GM19025 (cell line): ENCODE data around the gene GPR155.
"Not testable (repeated sequence)": the region's sequence is repeated elsewhere in the genome, so short reads cannot be mapped to it uniquely, and the experiment has no call there.

Source experiments
- ATAC-seq: cut with Tn5 transposase; IDR thresholded peaks from one replicate; pipeline ENCODE4 v1.9.1; 2021; ENCODE audit warnings: mild to moderate bottlenecking, low read depth, moderate library complexity; ENCODE audit not compliant: unreplicated experiment

Gene GPR155

GRCh38 chr2:174493549-174494331 lies 6.9 kb upstream of the GPR155 start:
- ATAC-seq = peak; percentile 35

- peak; percentile 85 for ATAC-seq
These were observed 6.2 kb upstream of the GPR155 start for GRCh38 chr2:174492963-174493431.

- ATAC-seq = no peak
These were observed 5.1 kb upstream of the GPR155 start for GRCh38 chr2:174491947-174492346.

GRCh38 chr2:174490051-174490450 lies 3.2 kb upstream of the GPR155 start:
- ATAC-seq = no peak

- not testable (repeated sequence) for ATAC-seq
These were observed 2.7 kb upstream of the GPR155 start for GRCh38 chr2:174489520-174489919.

- ATAC-seq = no peak
These were observed 962 bp upstream of the GPR155 start for GRCh38 chr2:174487820-174488162.

GRCh38 chr2:174487108-174487819 lies 435 bp upstream of the GPR155 start:
- peak; percentile 91 for ATAC-seq

- ATAC-seq = no peak
These were observed 854 bp downstream of the GPR155 start for GRCh38 chr2:174485788-174486562.

- not testable (repeated sequence) for ATAC-seq
These were observed 1.8 kb downstream of the GPR155 start for GRCh38 chr2:174485045-174485444.

DNA sequence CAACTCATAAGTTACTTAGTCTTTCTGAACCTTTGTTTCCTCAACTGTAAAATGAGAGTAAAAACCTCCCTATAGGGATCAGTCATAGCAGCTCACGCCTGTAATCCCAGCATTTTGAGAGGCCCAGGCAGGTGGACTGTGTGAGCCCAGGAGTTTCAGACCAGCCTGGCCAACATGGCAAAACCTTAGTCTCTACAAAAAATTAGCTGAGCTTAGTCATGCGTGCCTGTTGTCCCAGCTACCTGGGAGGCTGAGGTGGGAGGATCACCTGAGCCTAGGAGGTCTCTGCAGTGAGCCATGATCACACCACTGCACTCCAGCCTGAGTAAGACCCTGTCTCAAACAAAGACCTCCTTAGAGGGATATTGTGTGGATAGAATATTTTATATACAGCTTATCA lies 2.3 kb downstream of the GPR155 start:
- ATAC-seq = no peak

DNA sequence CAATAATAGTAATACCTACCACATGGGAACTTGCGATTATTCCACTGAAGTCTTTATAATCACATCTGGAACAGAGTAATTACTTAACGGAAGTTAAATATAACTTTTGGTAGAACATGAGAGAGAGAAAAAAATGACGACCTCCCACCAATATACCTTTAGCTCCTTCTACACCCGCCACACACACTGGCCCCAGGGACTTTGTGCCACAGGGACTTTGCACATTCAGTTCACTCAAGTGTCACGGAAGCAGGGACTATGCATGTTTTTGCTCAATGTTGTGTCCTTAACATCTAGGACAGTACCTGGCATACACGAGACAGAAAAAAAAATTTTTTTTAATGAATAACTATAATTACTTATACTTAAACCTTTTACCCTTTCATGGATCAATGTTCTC lies 4.0 kb downstream of the GPR155 start:
- no peak for ATAC-seq

- ATAC-seq = no peak
These were observed 9.1 kb downstream of the GPR155 start for GRCh38 chr2:174477759-174478158.

DNA sequence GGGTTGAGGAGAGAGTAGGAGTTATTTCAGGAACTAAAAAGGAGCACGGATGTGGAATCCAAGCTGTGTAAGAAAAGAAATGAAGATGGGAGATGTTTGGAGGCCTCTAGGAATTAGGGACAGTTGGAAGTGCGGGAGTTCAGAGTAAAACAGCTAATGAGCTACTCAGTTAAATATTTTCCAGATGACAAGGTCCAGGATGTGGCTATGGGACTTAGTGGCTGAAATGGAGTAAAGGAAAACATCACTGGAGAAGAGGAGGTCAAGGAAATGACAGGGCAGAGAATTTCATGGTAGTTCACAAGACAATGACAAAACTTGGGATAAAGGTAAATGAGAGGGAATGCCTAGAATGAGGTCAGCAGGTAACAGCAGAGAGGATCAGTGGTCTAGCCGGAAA lies 13.0 kb downstream of the GPR155 start:
- ATAC-seq = no peak

- ATAC-seq = no peak
These were observed 21.5 kb downstream of the GPR155 start for GRCh38 chr2:174465327-174465726.

DNA sequence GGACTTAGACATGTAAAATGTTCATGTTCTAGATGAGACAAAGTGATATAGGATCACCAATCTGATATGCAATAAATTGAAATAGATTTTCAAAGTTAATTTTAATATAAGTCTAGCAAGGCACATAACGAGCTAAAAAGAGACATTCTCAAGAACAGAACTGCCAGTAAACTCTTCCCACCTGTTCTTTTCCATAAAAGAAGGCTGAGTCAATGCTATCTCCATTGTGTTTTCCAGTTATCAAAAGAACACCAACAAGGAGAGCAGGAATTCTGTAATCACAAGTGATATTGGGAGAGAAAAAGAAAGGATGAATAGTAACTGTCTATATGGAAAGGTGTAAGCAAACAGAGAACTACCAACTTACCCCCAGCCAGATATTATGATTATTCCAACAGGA lies 25.6 kb downstream of the GPR155 start:
- no peak for ATAC-seq

GRCh38 chr2:174454566-174454965 lies 32.3 kb downstream of the GPR155 start:
- ATAC-seq = no peak

DNA sequence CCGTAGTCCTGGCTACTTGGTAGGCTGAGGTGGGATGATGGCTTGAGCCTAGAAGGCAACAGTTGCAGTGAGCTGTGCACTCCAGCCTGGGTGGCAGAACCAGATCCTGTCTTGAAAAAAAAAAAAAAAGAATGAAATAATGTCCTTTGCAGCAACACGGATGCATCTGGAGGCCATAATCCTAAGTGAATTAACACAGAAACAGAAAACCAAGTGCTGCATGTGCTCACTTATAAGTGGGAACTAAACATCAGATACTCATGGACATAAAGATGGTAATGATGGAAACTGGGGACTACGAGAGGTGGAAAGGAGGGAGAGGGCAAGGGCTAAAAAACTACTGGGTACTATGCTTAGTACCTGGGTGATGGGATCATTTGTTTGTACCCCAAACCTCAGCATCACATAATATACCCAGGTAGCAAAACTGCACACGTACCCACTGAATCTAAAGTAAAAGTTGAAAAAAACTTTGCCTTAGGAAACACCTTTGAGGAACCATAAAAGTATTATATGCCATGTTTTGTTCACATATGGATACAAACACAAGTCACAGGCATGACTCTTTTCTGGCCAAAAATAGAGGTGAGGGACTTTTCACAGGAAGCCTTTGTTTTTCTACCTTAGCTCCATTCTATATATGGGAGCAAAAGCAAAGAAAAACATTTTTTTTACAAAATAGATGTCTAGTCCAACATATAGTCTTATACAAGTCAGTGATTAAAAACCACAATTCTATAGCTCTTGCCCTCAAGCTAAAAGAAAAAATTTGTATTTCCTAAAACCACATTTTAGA lies 36.6 kb downstream of the GPR155 start:
- ATAC-seq = no peak

DNA sequence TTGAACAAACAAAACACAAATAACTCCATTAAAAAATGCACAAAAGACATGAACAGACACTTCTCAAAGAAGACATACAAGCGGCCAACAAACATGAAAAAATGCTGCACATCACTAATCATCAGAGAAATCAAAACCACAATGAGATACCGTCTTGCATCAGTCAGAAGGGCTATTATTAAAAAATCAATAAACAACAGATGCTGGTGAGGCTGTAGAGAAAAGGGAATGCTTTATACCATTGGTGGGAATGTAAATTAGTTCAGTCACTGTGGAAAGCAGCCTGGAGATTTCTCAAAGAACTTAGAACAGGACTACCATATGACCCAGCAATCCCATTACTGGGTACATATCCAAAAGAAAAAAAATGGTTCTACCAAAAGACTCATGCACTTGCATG lies 37.8 kb downstream of the GPR155 start:
- ATAC-seq = no peak

- ATAC-seq = no peak
These were observed 40.3 kb downstream of the GPR155 start for GRCh38 chr2:174446531-174446930.

GRCh38 chr2:174445248-174445647 lies 41.6 kb downstream of the GPR155 start:
- ATAC-seq = no peak
